Neural cell (in vitro differentiated cells): ENCODE data around the gene LPCAT1. TPM values are rescaled to one million over a fixed set of nuclear protein-coding genes. Genes with fewer than 3 reads are reported as not detected.

ENCODE experiments used
- H2AFZ ChIP-seq: fragments of 200-600, 300-800 bp; sonication (generic), shearing (Covaris generic); 2 replicates; pipeline ENCODE4 v1.6.0; 2014; ENCODE audit warnings: low read depth, mild to moderate bottlenecking, antibody characterized with exemption, low read length, moderate library complexity
- H3F3A ChIP-seq: fragments of 200-600 bp; shearing (Covaris generic); 2 replicates; pipeline ENCODE4 v1.6.1; 2016; ENCODE audit warnings: mild to moderate bottlenecking, moderate library complexity, mixed read lengths, antibody characterized with exemption, low read length; ENCODE audit not compliant: insufficient read depth, poor library complexity, severe bottlenecking
- H3K27ac ChIP-seq: fragments of 200-600, 300-800 bp; sonication (generic), shearing (Covaris generic); 2 replicates; pipeline ENCODE4 v1.5.1; 2014; ENCODE audit warnings: mild to moderate bottlenecking, low read length, moderate library complexity
- H3K27me3 ChIP-seq: fragments of 300-800, 200-600 bp; sonication (generic), shearing (Covaris generic); 2 replicates; pipeline ENCODE4 v1.6.0; 2014; ENCODE audit warnings: mild to moderate bottlenecking, low read depth, low read length, moderate library complexity; ENCODE audit not compliant: insufficient read depth
- H3K36me3 ChIP-seq: fragments of 300-800, 200-600 bp; sonication (generic), shearing (Covaris generic); 2 replicates; pipeline ENCODE4 v1.5.1; 2014; ENCODE audit warnings: mild to moderate bottlenecking, antibody characterized with exemption, low read length, moderate library complexity; ENCODE audit not compliant: insufficient read depth
- H3K4me2 ChIP-seq: fragments of 300-800, 200-600 bp; sonication (generic), shearing (Covaris generic); 2 replicates; pipeline ENCODE4 v1.6.0; 2014; ENCODE audit warnings: mild to moderate bottlenecking, low read length
- H3K4me3 ChIP-seq: fragments of 300-800, 200-600 bp; sonication (generic), shearing (Covaris generic); 2 replicates; pipeline ENCODE4 v1.5.1; 2014; ENCODE audit warnings: mild to moderate bottlenecking, low read length, moderate library complexity
- H3K79me2 ChIP-seq: fragments of 200-600 bp; shearing (Covaris generic); replicated peaks from 2 replicates; pipeline ENCODE4 v1.6.0; 2014; ENCODE audit warnings: mild to moderate bottlenecking, low read length, moderate library complexity; ENCODE audit not compliant: insufficient read depth
- H3K9ac ChIP-seq: fragments of 300-800, 200-600 bp; sonication (generic), shearing (Covaris generic); 2 replicates; pipeline ENCODE4 v1.6.1; 2016; ENCODE audit warnings: mild to moderate bottlenecking, low read length, mixed read lengths
- H3K9me2 ChIP-seq: fragments of 200-600 bp; shearing (Covaris generic); 2 replicates; pipeline ENCODE4 v1.6.1; 2016; ENCODE audit warnings: mild to moderate bottlenecking, low read length, mixed read lengths; ENCODE audit not compliant: insufficient read depth
- H3K9me3 ChIP-seq: fragments of 200-600, 300-800 bp; sonication (generic), shearing (Covaris generic); 2 replicates; pipeline ENCODE4 v1.6.1; 2016; ENCODE audit warnings: mild to moderate bottlenecking, mixed run types, low read length, moderate library complexity, mixed read lengths
- H4K20me1 ChIP-seq: fragments of 200-600 bp; shearing (Covaris generic); 2 replicates; pipeline ENCODE4 v1.6.1; 2016; ENCODE audit warnings: mild to moderate bottlenecking, mixed run types; ENCODE audit not compliant: insufficient read depth
- CTCF ChIP-seq: fragments of 450-650 bp; IDR thresholded peaks from 2 replicates; pipeline ENCODE4 v1.5.1; 2014; ENCODE audit warnings: antibody characterized with exemption, mild to moderate bottlenecking, moderate library complexity; ENCODE audit not compliant: poor library complexity, severe bottlenecking
- EP300 ChIP-seq: fragments of 450-650 bp; conservative IDR thresholded peaks from 2 replicates; pipeline ENCODE4 v1.6.1; 2014; ENCODE audit warnings: antibody characterized with exemption, mild to moderate bottlenecking, moderate library complexity; ENCODE audit not compliant: poor library complexity, severe bottlenecking
- EZH2 ChIP-seq: fragments of 200-600, 300-800 bp; shearing (Covaris generic), sonication (generic); IDR thresholded peaks from 2 replicates; pipeline ENCODE4 v1.6.1; 2014; ENCODE audit warnings: antibody characterized with exemption, low read length, borderline replicate concordance, mild to moderate bottlenecking; ENCODE audit not compliant: insufficient read depth, poor library complexity, severe bottlenecking
- MXI1 ChIP-seq: fragments of 450-650 bp; conservative IDR thresholded peaks from 2 replicates; pipeline ENCODE4 v1.6.1; 2014; ENCODE audit warnings: antibody characterized with exemption, mild to moderate bottlenecking; ENCODE audit not compliant: poor library complexity, severe bottlenecking
- POLR2AphosphoS5 ChIP-seq: IDR thresholded peaks from 2 replicates; pipeline ENCODE4 v1.6.1; 2012
- RAD21 ChIP-seq: fragments of 450-650 bp; conservative IDR thresholded peaks from 2 replicates; pipeline ENCODE4 v1.6.1; 2014; ENCODE audit warnings: antibody characterized with exemption, mild to moderate bottlenecking, moderate library complexity
- SMC3 ChIP-seq: fragments of 450-650 bp; conservative IDR thresholded peaks from 2 replicates; pipeline ENCODE4 v1.6.1; 2014; ENCODE audit warnings: antibody characterized with exemption, mild to moderate bottlenecking, moderate library complexity; ENCODE audit not compliant: poor library complexity
- TAF1 ChIP-seq: IDR thresholded peaks from 2 replicates; pipeline ENCODE4 v1.6.1; 2012; ENCODE audit warnings: low read depth
- polyA plus RNA-seq: library from polyadenylated mRNA; depleted of rRNA; stranded (reverse); fragments of >200 nt; gene quantifications from 2 replicates; pipeline ENCODE4 v1.2.3, GENCODE V29; 2014
- TF ChIP-seq, protein P1 (sequence below): IDR thresholded peaks from 2 replicates; pipeline ENCODE4 v1.6.1; 2012; ENCODE audit warnings: borderline replicate concordance

Gene LPCAT1
- polyA plus RNA-seq, 1 donor from 2014 or later: 61.8 TPM

DNA sequence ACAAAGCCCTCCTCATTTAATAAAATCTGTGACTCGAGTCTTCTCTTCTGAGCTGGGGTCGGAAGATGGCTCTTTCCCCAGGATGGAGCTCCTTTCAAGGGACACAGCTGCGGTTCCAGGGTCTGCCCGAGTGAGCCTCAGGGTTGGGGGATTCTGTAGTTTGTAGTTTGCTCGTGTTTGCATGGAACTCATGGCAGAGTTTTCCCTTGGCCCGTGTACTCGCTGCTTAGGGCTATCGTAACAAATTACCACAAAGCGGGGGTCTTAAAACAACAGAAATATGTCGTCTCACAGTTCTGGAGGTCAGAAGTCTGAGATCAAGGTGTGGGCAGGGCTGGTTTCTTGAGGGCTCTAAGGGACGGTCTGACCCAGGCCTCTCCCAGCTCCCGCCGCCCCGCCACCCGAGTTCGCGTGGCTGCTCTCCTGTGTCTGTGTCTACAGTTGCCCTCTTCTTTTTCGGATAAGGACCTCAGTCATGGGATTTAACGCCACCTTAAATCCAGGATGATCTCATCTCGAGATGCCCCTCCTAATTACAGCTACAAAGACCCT lies 13.9 kb upstream of the LPCAT1 start:
- TF ChIP-seq POLR2AphosphoS5 (no peak), EP300 (no peak), CTCF (no peak), MXI1 (no peak), SMC3 (no peak), EZH2 (no peak), TAF1 (no peak), RAD21 (no peak)
- TF ChIP-seq, protein P1, sequence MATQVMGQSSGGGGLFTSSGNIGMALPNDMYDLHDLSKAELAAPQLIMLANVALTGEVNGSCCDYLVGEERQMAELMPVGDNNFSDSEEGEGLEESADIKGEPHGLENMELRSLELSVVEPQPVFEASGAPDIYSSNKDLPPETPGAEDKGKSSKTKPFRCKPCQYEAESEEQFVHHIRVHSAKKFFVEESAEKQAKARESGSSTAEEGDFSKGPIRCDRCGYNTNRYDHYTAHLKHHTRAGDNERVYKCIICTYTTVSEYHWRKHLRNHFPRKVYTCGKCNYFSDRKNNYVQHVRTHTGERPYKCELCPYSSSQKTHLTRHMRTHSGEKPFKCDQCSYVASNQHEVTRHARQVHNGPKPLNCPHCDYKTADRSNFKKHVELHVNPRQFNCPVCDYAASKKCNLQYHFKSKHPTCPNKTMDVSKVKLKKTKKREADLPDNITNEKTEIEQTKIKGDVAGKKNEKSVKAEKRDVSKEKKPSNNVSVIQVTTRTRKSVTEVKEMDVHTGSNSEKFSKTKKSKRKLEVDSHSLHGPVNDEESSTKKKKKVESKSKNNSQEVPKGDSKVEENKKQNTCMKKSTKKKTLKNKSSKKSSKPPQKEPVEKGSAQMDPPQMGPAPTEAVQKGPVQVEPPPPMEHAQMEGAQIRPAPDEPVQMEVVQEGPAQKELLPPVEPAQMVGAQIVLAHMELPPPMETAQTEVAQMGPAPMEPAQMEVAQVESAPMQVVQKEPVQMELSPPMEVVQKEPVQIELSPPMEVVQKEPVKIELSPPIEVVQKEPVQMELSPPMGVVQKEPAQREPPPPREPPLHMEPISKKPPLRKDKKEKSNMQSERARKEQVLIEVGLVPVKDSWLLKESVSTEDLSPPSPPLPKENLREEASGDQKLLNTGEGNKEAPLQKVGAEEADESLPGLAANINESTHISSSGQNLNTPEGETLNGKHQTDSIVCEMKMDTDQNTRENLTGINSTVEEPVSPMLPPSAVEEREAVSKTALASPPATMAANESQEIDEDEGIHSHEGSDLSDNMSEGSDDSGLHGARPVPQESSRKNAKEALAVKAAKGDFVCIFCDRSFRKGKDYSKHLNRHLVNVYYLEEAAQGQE: no peak
- H3K9me3 ChIP-seq: no peaks in the 10 kb centered on the region
- H2AFZ ChIP-seq: no peak overlapping the region
- no peaks in the 10 kb centered on the region for H3K36me3 ChIP-seq
- H3K79me2 ChIP-seq: no peaks in the 10 kb centered on the region
- H3F3A ChIP-seq: no peaks in the 10 kb centered on the region
- no peak overlapping the region for H3K4me3 ChIP-seq
- no peaks in the 10 kb centered on the region for H4K20me1 ChIP-seq
- H3K27ac ChIP-seq: no peak overlapping the region
- H3K9ac ChIP-seq: no peak overlapping the region
- H3K4me2 ChIP-seq: no peak overlapping the region
- no peaks in the 10 kb centered on the region for H3K9me2 ChIP-seq
- no peaks in the 10 kb centered on the region for H3K27me3 ChIP-seq

DNA sequence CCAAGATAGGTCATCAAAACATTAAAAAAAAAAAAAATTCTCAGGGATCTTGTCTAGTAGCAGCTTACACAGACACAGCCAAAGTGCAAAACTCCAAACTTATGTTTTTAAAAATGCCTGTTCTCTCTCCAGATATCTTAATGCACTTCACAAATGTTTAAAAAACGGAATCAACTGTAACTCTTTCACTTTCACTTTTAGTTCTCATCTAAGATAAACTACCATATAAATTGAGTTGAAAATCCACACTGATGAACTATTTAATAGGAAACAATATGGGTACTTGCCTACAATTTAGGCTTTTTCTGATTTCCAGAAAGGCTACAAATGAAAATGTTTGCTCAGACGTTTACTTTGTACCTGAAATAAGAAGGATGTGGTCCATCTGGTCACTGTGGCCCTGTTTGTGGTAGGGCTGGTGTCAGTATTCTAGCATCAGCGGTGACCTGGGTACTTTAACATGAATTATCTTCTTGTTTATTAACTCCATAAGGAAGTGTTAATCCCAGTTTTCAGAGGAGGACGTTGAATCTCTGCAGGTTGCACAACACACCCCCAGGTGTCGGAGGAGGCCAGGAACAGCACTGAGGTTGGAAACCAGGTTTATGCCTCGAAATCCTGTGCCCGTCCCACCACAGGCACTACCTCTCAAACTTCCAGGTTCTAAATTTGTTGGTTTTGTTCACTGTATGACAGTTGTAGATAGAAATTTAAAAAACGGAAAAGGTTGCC lies 13.3 kb upstream of the LPCAT1 start:
- no peaks in the 10 kb centered on the region for H3K9me2 ChIP-seq
- H2AFZ ChIP-seq: no peak overlapping the region
- no peaks in the 10 kb centered on the region for H3K79me2 ChIP-seq
- H3K27me3 ChIP-seq: no peaks in the 10 kb centered on the region
- H3K36me3 ChIP-seq: no peaks in the 10 kb centered on the region
- no peak overlapping the region for H3K9ac ChIP-seq
- H3K4me3 ChIP-seq: no peak overlapping the region
- no peaks in the 10 kb centered on the region for H4K20me1 ChIP-seq
- H3F3A ChIP-seq: no peaks in the 10 kb centered on the region
- no peak overlapping the region for H3K4me2 ChIP-seq
- H3K27ac ChIP-seq: no peak overlapping the region
- no peaks in the 10 kb centered on the region for H3K9me3 ChIP-seq
- TF ChIP-seq, protein P1: no peak
- TF ChIP-seq RAD21 (no peak), CTCF (no peak), EP300 (no peak), TAF1 (no peak), SMC3 (no peak), MXI1 (no peak), EZH2 (no peak), POLR2AphosphoS5 (no peak)
